ENCODE data around the gene C6orf89. TPM values are rescaled to one million over a fixed set of nuclear protein-coding genes. Genes with fewer than 3 reads are reported as not detected.

C6orf89 gene
- polyA plus RNA-seq, 1 donor (not counting 4 experiments of a cell fraction or from before 2014, with no cell fraction given), result 29.0 TPM

DNA sequence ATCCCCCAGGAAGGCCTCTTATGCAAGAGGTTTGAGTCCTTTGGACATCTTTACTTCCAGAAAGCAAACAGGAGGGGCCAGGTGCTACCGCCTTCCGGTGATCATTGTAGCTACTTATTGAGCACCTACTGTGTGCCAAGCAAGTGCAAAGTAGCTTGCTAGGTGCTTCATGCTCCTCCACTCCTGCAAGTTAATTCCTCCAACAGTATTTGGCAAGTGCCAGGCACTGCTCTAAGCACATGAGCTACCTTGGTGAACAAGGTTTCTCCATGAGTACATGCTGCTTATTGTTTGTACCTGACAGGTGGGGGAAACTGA lies 48.8 kb upstream of the C6orf89 start:
- Histone ChIP-seq H3K27ac (ENCODE audit: control insufficient read depth, insufficient read depth, low read length) (no peak overlapping the region), H3K9me3 (ENCODE audit: control insufficient read depth, low read depth, low read length) (no peaks in the 10 kb centered on the region), H2AFZ (ENCODE audit: control insufficient read depth, low read length) (no peak overlapping the region), H3K27me3 (ENCODE audit: control insufficient read depth, extremely low read depth, insufficient read depth, low read length) (peaks cover 44% of the 10 kb centered on the region), H3K36me3 (ENCODE audit: control insufficient read depth in 2 of 2, extremely low read depth in 1 of 2, insufficient read depth in 2 of 2, low read length in 2 of 2) (no peaks in the 10 kb centered on the region), H3K4me1 (ENCODE audit: control insufficient read depth, extremely low read depth, insufficient read depth, low read length) (peaks cover 4% of the 10 kb centered on the region), H3K4me2 (ENCODE audit: control insufficient read depth, extremely low read depth, insufficient read depth, low read depth, low read length) (no peak overlapping the region), H4K20me1 (ENCODE audit: control insufficient read depth, extremely low read depth, insufficient read depth, low read length) (no peaks in the 10 kb centered on the region), H3K9ac (ENCODE audit: control insufficient read depth, extremely low read depth, insufficient read depth, low read length) (no peak overlapping the region), H3K4me3 (ENCODE audit: control insufficient read depth in 2 of 3, extremely low read depth in 1 of 3, insufficient read depth in 2 of 3, low read depth in 1 of 3, low read length in 3 of 3) (no peak overlapping the region), H3K9me1 (ENCODE audit: control insufficient read depth, extremely low read depth, insufficient read depth, low read length) (no peaks in the 10 kb centered on the region), H3K79me2 (ENCODE audit: control insufficient read depth, insufficient read depth, low read length) (no peaks in the 10 kb centered on the region)
- FAIRE-seq, result no peak
- dilution Hi-C loops (cut with MboI; ENCODE audit: extremely low pct_ligation_motif_present, low sequenced_read_pairs), result no loop called here
- DNase-seq (ENCODE audit: low read depth, low spot score), result no peak
- TF ChIP-seq, protein P1, sequence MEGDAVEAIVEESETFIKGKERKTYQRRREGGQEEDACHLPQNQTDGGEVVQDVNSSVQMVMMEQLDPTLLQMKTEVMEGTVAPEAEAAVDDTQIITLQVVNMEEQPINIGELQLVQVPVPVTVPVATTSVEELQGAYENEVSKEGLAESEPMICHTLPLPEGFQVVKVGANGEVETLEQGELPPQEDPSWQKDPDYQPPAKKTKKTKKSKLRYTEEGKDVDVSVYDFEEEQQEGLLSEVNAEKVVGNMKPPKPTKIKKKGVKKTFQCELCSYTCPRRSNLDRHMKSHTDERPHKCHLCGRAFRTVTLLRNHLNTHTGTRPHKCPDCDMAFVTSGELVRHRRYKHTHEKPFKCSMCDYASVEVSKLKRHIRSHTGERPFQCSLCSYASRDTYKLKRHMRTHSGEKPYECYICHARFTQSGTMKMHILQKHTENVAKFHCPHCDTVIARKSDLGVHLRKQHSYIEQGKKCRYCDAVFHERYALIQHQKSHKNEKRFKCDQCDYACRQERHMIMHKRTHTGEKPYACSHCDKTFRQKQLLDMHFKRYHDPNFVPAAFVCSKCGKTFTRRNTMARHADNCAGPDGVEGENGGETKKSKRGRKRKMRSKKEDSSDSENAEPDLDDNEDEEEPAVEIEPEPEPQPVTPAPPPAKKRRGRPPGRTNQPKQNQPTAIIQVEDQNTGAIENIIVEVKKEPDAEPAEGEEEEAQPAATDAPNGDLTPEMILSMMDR (optimal IDR thresholded peaks at IDR 0.05 in 1 of 3, IDR thresholded peaks at IDR 0.05 in 1 of 3, conservative IDR thresholded peaks at IDR 0.05 in 1 of 3; ENCODE audit: extremely low read depth in 1 of 3, insufficient read depth in 2 of 3, low read length in 3 of 3), result no peak
- no peak for TF ChIP-seq EZH2 (IDR thresholded peaks at IDR 0.05; ENCODE audit: low read length)

DNA sequence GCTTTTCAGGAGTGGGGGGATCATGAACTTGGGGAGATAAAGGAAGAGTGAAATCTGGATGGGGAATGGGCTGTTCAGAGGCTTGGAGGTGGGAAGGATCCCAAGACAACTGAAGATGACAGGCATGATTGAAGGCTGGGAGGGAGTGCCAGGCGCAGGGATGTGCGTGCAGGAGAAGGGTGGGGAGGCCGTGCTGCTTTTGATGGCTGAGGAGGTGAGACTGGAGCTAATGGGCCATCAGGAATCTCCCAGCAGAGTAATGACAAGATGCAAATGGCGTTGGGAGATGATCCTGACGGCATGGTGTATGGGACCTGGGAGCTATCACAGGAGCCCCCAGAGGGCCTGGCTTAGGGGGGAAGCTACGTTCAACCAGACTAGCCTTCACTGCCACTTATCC lies 48.1 kb upstream of the C6orf89 start:
- peaks cover 4% of the 10 kb centered on the region for H3K4me1 ChIP-seq (ENCODE audit: control insufficient read depth, extremely low read depth, insufficient read depth, low read length)
- no peaks in the 10 kb centered on the region for H3K79me2 ChIP-seq (ENCODE audit: control insufficient read depth, insufficient read depth, low read length)
- H3K4me2 ChIP-seq (ENCODE audit: control insufficient read depth, extremely low read depth, insufficient read depth, low read depth, low read length), result no peak overlapping the region
- no peak overlapping the region for H2AFZ ChIP-seq (ENCODE audit: control insufficient read depth, low read length)
- no peak for DNase-seq (ENCODE audit: low read depth, low spot score)
- TF ChIP-seq, protein P1 (optimal IDR thresholded peaks at IDR 0.05 in 1 of 3, IDR thresholded peaks at IDR 0.05 in 1 of 3, conservative IDR thresholded peaks at IDR 0.05 in 1 of 3; ENCODE audit: extremely low read depth in 1 of 3, insufficient read depth in 2 of 3, low read length in 3 of 3), result no peak
- TF ChIP-seq EZH2 (IDR thresholded peaks at IDR 0.05; ENCODE audit: low read length), result no peak
- no peaks in the 10 kb centered on the region for H3K36me3 ChIP-seq (ENCODE audit: control insufficient read depth in 2 of 2, extremely low read depth in 1 of 2, insufficient read depth in 2 of 2, low read length in 2 of 2)
- H3K27ac ChIP-seq (ENCODE audit: control insufficient read depth, insufficient read depth, low read length), result no peak overlapping the region
- H3K4me3 ChIP-seq (ENCODE audit: control insufficient read depth in 2 of 3, extremely low read depth in 1 of 3, insufficient read depth in 2 of 3, low read depth in 1 of 3, low read length in 3 of 3), result no peak overlapping the region
- H4K20me1 ChIP-seq (ENCODE audit: control insufficient read depth, extremely low read depth, insufficient read depth, low read length), result no peaks in the 10 kb centered on the region
- no peaks in the 10 kb centered on the region for H3K9me3 ChIP-seq (ENCODE audit: control insufficient read depth, low read depth, low read length)
- no peaks in the 10 kb centered on the region for H3K9me1 ChIP-seq (ENCODE audit: control insufficient read depth, extremely low read depth, insufficient read depth, low read length)
- dilution Hi-C loops (cut with MboI; ENCODE audit: extremely low pct_ligation_motif_present, low sequenced_read_pairs), result no loop called here
- FAIRE-seq, result no peak
- peaks cover 44% of the 10 kb centered on the region for H3K27me3 ChIP-seq (ENCODE audit: control insufficient read depth, extremely low read depth, insufficient read depth, low read length)
- H3K9ac ChIP-seq (ENCODE audit: control insufficient read depth, extremely low read depth, insufficient read depth, low read length), result no peak overlapping the region

Measured in keratinocyte (primary cell).